HAP-1 (cell line): ENCODE data around the gene CCDC82.

Source experiments
- DNase-seq, 2 experiments: peaks; one replicate each; pipeline ENCODE4 v3.0.0-alpha.2; 2016 to 2020; ENCODE audit warnings: low spot score in 2 of 2
- H3K27me3 ChIP-seq: fragments of 250-450 bp; sonication (Bioruptor Pico); 2 replicates; pipeline ENCODE4 v1.5.1; 2020; ENCODE audit warnings: low read depth, mild to moderate bottlenecking, moderate library complexity
- H3K36me3 ChIP-seq: fragments of 250-450 bp; sonication (Bioruptor Pico); replicated peaks from 2 replicates; pipeline ENCODE4 v1.5.1; 2020; ENCODE audit warnings: mild to moderate bottlenecking
- H3K4me1 ChIP-seq: fragments of 250-450 bp; sonication (Bioruptor Pico); 2 replicates; pipeline ENCODE4 v1.5.1; 2020; ENCODE audit warnings: mild to moderate bottlenecking
- H3K4me3 ChIP-seq: fragments of 250-450 bp; sonication (Bioruptor Pico); 2 replicates; pipeline ENCODE4 v1.5.1; 2020; ENCODE audit warnings: mild to moderate bottlenecking, moderate library complexity
- H3K9me3 ChIP-seq: fragments of 250-450 bp; sonication (Bioruptor Pico); 2 replicates; pipeline ENCODE4 v1.5.1; 2020; ENCODE audit warnings: mild to moderate bottlenecking, moderate library complexity
- in situ Hi-C: fragments of 300-500 bp; cut with MboI; formaldehyde crosslinking; loops from 3 replicates; pipeline ENCODE4 v1.14.3; 2020; ENCODE audit warnings: low sequenced_read_pairs, inconsistent platforms, mixed read lengths

The CCDC82 gene

DNA sequence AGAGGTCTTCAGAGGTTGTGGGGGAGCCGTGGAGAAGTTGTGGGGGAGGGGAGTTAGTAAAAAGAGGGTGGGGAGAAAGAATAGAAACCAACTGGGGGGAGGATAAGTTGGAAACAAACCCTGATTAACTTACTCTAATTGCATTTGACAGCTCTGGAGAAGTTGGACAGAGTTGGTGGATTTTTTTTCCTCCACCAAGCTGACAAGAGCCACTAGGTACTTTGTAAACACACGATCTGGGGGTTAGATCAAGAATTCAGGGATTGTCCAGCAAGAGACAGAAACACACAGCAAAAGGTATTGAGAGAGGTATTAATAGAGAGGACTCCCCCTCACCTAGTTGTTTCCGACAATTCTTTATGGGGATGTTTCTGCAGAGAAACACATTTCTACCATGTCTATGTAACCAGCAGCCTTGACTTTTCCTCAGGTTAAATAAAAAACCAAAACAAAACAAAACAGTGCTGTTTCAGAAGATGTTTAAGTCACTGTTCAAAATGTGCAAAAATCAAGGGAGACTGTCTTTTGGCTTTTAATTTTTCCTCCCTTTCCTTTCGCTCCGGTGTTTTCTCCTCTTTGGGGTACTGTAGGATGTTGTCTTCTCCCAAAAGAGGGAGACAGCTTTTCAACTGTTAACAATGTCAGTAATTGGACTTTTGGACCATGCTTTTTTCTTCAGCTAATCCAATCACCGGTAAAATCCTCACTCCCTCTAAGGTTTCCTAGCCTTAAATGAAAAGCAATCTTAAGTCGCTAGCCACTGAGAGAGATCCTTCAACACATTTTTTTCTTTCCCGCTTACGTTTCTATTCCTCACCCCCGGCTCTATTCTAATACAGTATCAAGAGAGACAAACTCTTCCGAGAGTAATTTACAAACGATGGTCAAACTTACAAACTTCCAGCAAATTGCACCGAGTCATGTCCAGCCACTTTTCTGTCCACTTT lies 47.4 kb downstream of the CCDC82 start:
- in situ Hi-C loops: no loop called here
- no peak for DNase-seq
- peaks cover 48% of the 10 kb centered on the region for H3K4me1 ChIP-seq

DNA sequence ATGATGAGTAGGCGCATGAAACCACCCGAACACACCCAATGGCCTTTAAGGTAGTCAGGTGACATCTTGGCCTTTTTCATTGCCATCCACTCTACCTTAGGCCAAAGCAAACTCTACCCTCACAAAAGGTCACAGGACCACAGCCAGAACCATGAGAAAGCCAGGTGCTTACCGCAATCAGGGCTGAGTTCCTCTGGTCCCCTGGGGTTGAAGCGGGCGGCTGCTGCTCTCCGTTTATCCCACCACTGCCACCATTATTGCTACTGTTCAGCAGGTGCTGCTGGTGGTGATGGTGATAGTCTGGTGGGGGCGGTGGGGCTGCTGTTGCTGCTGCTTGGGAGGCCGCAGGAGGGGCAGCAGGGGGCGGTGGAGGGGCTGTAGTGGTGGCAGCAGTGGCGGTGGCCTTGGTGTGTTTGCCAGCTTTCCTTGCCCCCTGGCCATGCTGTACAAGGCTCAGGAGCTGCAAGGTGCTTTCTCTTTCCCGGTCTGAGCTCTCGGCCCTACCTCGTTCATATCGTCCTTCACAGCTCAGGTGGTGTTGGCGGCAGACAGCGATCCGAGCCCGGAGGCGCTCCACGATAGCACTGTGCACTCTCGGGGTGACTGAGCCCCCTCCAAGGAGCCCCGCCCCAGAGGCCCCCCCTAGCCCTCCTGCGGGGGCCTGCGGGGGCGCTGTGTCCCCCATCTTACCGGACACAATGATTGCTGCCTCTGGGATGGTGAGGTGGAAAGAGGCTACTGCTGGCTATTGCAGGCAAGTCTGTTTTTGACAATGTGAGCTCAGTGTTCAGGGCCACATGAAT lies 48.3 kb downstream of the CCDC82 start:
- Histone ChIP-seq H3K4me3 (peak overlapping the region; percentile 54), H3K36me3 (no peaks in the 10 kb centered on the region), H3K4me1 (peaks cover 57% of the 10 kb centered on the region), H3K9me3 (no peaks in the 10 kb centered on the region), H3K27me3 (no peaks in the 10 kb centered on the region)
- peak in 1 of 2 experiments; percentile 43 for DNase-seq
- in situ Hi-C loops: no loop called here

More for the DNA sequence above, 47.4 kb downstream of the CCDC82 start:
- Histone ChIP-seq H3K9me3 (no peaks in the 10 kb centered on the region), H3K36me3 (no peaks in the 10 kb centered on the region), H3K4me3 (peak overlapping the region; percentile 54), H3K27me3 (no peaks in the 10 kb centered on the region)

DNA sequence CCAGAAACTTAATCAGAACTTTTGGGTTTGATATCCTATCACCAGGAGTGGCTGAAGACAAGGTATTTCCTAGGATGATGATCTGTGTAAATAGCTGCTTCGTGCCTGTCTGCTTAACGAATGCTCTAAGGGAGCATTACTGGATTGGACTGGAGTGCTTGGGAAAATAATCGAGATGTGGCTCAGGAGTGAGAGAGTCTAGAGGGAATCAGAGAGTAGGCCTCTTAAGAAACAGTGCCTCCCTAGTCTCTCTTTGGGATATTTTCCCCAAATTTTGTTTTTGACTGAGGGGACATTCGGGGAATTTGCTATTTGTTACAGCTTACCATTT lies 49.2 kb downstream of the CCDC82 start:
- in situ Hi-C loops: no loop called here
- no peaks in the 10 kb centered on the region for H3K36me3 ChIP-seq
- no peaks in the 10 kb centered on the region for H3K27me3 ChIP-seq
- H3K4me1 ChIP-seq: peaks cover 66% of the 10 kb centered on the region
- no peak for DNase-seq
- no peaks in the 10 kb centered on the region for H3K9me3 ChIP-seq
- no peak overlapping the region for H3K4me3 ChIP-seq

DNA sequence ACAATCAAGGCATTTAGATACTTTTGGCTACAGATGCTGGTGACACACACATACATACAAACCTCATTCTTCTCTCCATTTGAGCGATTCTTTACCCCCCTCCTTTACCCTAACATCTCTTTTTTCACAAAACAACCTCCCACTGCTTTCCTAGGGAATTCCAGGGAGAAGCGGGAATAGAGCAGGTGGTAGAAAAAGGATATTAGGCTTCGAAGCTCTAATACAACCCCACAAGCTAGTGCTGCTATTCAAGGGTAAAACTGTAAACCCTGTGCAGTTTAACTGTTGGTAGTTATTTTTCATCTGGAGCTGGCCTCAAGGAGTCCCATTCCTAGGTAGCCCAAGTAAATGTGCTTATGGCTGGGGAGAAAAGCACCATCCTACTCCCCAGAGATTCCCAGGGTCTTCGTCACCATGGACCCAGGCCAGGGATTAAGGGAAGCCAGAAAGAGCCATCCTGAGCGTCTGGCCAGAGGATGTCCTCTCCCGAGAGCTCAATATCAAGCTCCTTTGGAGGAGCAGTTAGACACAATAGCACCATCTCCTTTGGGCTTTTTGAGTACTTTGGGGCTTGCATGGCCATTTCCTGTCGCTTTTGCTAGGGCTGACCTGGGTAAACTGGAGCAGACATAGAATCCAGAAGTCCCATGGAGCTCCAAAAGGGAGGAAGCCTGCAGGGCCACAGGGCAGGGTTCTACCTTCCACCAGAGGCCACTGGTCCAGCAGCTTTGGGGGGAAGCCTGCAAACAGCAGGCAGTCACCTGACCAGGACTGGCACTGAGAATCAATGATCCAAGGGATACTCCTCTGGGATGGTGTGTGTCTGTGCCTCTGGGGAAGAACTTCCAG lies 49.8 kb downstream of the CCDC82 start:
- H3K4me1 ChIP-seq: peaks cover 68% of the 10 kb centered on the region
- H3K27me3 ChIP-seq: no peaks in the 10 kb centered on the region
- in situ Hi-C loops: no loop called here
- no peak overlapping the region for H3K4me3 ChIP-seq
- no peaks in the 10 kb centered on the region for H3K9me3 ChIP-seq
- no peaks in the 10 kb centered on the region for H3K36me3 ChIP-seq
- DNase-seq: no peak

DNA sequence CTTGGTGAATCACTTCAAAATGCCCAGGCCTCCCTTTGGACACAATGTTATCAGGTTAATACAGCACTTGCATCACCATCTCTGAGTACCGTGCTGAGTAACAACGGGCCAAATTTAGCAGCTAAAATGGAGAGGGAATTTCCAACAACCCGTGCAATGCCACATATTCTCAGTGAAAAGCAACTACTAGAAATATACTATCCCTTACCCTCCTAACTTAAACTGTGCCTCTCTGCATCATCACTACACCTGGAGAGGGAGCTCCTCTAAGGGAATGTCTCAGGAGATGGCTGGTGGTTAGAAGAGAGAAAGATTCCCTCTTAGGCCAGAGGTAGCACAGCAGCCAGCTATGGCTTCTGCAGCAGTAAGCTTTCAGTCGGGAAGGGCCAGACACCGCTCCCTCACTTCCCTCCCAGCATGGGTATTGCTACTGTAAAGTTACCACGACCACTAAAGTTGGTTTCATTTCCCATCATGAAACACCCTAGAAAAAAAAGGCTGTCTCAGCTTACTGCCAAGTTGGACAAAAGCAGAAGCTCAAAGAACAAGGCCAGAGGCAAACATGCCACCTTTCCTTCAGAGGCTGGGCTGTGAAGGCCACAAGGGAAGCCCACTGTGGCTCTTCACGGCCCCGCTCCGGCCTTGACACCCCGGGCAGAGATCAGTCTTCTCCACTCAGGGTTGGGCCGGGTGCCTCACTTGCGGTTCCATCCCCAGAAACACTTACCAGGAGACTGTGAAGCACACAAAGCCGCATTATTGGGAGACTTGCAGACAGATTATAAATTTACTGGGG lies 50.6 kb downstream of the CCDC82 start:
- H3K9me3 ChIP-seq: no peaks in the 10 kb centered on the region
- no peak for DNase-seq
- H3K36me3 ChIP-seq: no peaks in the 10 kb centered on the region
- peaks cover 71% of the 10 kb centered on the region for H3K4me1 ChIP-seq
- H3K27me3 ChIP-seq: no peaks in the 10 kb centered on the region
- no peak overlapping the region for H3K4me3 ChIP-seq
- in situ Hi-C loops: no loop called here

DNA sequence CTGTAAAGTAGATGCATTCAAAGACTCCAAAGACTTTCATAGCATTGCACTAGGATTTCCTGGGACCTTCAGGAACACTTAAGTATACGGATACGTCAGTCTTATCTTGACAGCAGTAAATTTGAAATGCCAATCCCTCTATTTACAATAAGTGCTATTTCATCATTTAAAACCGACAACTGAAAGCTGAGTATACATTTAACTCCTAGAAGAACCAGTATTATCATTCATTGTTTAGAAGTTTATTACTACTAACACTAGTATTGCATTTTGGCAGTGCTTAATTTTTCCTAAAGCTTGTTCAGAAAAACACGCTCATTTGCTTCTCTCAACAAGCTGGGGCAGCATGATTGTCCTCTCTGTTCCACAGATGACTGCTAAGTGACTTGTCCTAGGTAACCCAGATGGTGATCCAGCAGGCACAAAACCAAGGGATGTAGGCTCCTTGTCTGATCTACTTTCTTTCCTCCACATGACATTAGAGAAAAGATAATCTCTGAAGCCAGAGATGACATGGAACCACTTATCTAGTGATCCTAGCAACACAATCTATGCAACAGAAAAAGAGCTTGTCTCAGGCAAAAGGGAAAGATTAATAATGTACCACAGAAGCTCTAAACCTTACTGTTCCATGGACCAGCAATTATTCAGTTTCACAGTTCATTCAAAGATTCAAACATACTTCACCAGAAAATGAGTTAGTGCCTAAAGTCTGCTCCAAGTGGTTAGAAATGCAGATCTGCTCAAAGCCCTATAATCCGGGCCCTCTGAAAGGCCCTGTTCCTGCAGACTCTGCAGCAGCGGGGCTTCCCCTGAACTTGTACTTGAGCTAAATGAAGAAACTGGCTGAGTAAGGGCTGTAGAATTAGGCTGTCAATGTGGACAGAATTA lies 51.9 kb downstream of the CCDC82 start:
- Histone ChIP-seq H3K36me3 (no peaks in the 10 kb centered on the region), H3K4me3 (no peak overlapping the region), H3K9me3 (no peaks in the 10 kb centered on the region), H3K27me3 (no peaks in the 10 kb centered on the region), H3K4me1 (peaks cover 79% of the 10 kb centered on the region)
- peak; percentile 61 to 64 for DNase-seq
- in situ Hi-C loops: no loop called here

DNA sequence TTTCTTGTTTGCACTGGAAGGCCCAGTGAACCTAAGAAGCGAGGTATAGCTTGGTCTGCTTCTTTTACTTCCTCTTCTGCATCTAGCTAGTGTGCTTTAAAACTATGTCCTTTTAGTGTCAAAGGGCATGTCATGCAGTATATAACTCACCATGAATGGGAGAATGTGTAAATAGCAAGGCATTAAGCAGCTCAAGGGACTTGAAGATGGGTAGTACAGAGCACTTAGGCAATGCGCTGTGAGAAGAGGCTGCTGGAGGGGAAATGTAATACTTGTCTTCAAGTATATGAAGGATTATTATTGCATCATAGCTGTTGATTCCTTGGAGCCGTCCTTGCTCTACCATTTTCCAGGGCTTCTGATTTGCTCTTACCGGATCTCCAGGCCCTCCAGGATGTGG lies 54.3 kb downstream of the CCDC82 start:
- in situ Hi-C loops: no loop called here
- H3K4me3 ChIP-seq: no peak overlapping the region
- H3K27me3 ChIP-seq: no peaks in the 10 kb centered on the region
- no peaks in the 10 kb centered on the region for H3K36me3 ChIP-seq
- no peak for DNase-seq
- no peaks in the 10 kb centered on the region for H3K9me3 ChIP-seq
- peaks cover 89% of the 10 kb centered on the region for H3K4me1 ChIP-seq

DNA sequence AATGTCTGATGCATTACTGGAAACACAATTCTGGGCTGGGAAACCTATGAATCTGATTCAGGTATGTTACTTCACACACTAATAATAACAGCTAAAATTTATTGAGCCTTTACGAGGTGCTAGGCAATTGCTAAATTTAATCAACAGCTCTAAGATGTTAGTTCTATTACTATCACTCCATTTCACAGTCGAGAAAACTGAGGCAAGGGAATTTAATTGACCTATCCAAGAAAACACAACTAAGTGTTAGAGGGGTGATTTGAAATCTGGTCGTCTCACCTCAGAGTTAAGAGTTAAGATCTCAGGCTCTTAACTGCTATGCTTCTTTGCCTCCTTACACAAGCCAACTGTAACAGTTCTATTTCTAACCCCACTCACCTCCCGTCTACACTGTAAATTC lies 55.5 kb downstream of the CCDC82 start:
- no peaks in the 10 kb centered on the region for H3K36me3 ChIP-seq
- peaks cover 89% of the 10 kb centered on the region for H3K4me1 ChIP-seq
- in situ Hi-C loops: no loop called here
- H3K9me3 ChIP-seq: no peaks in the 10 kb centered on the region
- no peak overlapping the region for H3K4me3 ChIP-seq
- H3K27me3 ChIP-seq: no peaks in the 10 kb centered on the region
- no peak for DNase-seq

DNA sequence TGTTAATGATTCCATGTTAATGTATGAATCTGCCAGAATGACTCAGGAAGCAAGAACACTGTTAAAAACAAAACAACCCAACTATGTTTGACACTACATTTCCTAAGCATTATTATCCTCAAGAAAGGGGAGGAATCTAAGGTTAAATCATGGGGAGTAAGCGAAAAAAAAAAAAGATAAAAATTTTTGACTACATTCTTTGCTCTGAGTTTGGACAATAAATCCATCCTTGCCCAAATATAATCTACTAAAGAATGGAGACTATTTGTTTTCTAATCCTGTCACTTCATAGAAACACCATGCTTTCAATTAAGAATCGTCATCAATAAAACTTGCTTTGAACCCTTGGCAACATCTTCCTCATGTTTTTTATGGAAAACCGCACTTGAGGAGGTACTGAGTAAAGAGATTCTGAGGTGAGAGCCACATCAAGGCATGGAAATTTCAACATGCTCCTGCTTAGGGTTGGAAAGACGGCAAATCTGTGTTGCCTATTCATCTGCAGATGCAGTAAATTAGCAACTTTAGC lies 56.5 kb downstream of the CCDC82 start:
- DNase-seq: peak; percentile 21 to 70
- Histone ChIP-seq H3K27me3 (no peaks in the 10 kb centered on the region), H3K4me1 (peaks cover 85% of the 10 kb centered on the region), H3K9me3 (no peaks in the 10 kb centered on the region), H3K4me3 (no peak overlapping the region), H3K36me3 (no peaks in the 10 kb centered on the region)
- in situ Hi-C loops: no loop called here

DNA sequence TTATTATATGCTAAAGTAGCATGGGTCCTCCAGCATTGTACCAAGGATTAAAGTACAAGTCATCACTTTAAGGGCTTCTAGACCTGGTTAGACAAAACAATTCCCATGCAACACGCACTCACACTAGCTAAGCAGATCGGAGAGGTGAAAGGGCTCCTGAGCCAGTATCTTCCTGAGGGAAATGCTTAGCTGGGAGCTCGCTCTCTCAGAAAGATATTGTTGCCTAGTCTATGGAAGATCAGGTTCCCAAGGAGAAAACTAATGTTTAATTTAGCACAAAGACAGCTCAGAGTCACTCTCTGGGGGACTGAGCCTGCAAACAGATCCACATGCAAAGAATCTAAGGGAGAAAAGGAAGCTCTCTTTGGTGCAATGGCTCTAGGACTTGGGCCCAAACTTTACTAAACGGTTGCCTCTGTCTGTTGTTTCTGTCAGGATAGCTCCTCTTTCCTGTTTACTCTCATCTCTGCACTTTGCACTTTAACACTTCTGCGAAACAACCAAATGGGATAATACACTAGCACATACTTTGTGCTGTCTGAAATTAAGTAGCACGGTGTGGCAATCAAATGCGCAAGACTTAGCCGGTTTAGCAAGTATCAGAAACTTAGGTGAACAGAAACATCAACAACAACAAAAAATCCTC lies 57.5 kb downstream of the CCDC82 start:
- Histone ChIP-seq H3K4me3 (no peak overlapping the region), H3K36me3 (no peaks in the 10 kb centered on the region), H3K9me3 (no peaks in the 10 kb centered on the region), H3K27me3 (no peaks in the 10 kb centered on the region), H3K4me1 (peaks cover 85% of the 10 kb centered on the region)
- in situ Hi-C loops: no loop called here
- peak; percentile 41 to 46 for DNase-seq

DNA sequence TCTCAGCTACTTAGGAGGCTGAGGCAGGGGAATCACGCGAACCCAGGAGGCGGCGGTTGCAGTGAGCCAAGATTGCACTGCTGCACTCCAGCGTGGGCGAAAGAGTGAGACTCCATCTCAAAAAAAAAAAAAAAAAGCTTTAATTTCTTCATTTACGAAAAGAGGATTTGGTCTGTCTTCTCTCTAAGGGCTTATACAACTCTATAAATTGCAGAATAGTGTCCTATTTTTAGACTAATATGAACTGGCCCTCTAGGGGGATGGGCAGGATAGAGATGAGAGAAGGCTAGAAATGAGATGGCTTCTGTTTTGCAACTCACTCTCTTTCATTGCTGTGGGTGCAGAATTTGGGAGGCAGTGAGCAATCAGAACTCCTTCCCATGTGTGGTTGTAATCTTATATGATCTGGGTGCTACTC lies 58.0 kb downstream of the CCDC82 start:
- in situ Hi-C loops: no loop called here
- Histone ChIP-seq H3K9me3 (no peaks in the 10 kb centered on the region), H3K4me3 (no peak overlapping the region), H3K4me1 (peaks cover 79% of the 10 kb centered on the region), H3K36me3 (no peaks in the 10 kb centered on the region), H3K27me3 (no peaks in the 10 kb centered on the region)
- no peak for DNase-seq

DNA sequence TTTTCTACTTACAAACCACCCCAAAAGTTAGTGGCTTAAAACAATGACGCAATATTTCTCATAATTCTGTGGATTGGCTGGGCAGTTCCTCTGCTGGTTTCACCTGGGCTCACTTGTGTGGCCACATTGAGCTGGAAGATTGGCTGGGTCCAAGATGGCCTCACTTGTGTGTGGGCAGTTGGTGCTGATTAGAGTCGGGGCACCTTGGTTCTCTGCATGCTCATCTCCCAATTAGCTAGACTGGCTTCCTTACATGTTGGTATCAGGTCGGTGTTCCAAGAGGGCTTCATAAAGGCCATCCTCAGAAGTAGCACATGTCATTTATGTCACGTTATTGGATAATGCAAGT lies 59.2 kb downstream of the CCDC82 start:
- no peak overlapping the region for H3K4me3 ChIP-seq
- H3K27me3 ChIP-seq: no peaks in the 10 kb centered on the region
- no peaks in the 10 kb centered on the region for H3K9me3 ChIP-seq
- in situ Hi-C loops: no loop called here
- H3K36me3 ChIP-seq: no peaks in the 10 kb centered on the region
- peaks cover 76% of the 10 kb centered on the region for H3K4me1 ChIP-seq
- no peak for DNase-seq
